H1 (cell line): ENCODE measurements around the gene ITGB4. TPM values are rescaled to one million over a fixed set of nuclear protein-coding genes. Genes with fewer than 3 reads are reported as not detected.

Experiments
- CTCF ChIA-PET: fragments of 300-600 bp; sonication (Branson Sonifier 250); formaldehyde crosslinking; loops from one replicate; lab custom pipeline; 2021; ENCODE audit not compliant: partially characterized antibody; lab: Charles Lee
- POLR2A ChIA-PET: fragments of 300-600 bp; sonication (Branson Sonifier 250); formaldehyde crosslinking; loops from one replicate; lab custom pipeline; 2021; ENCODE audit warnings: inconsistent platforms; ENCODE audit not compliant: partially characterized antibody; lab: Charles Lee
- DNase-seq, 2 experiments: peaks; one replicate each; pipeline versions ENCODE4 v3.0.0 to v3.0.0-alpha.2; 2010 to 2022; ENCODE audit warnings: low spot score in 2 of 2, low read depth in 1 of 2, mixed read lengths in 1 of 2
- FAIRE-seq: peaks from 2 replicates; lab custom pipeline; 2011; peaks lifted over from hg19 to GRCh38; lab: Jason Lieb, UNC
- H2AFZ ChIP-seq: 2 replicates; pipeline ENCODE4 v1.8.1; 2012; ENCODE audit warnings: low read length, inconsistent platforms
- H2AK5ac ChIP-seq: 2 replicates; pipeline ENCODE4 v1.6.1; 2013; ENCODE audit warnings: low read depth, low read length
- H2BK120ac ChIP-seq: replicated peaks from 2 replicates; pipeline ENCODE3; 2013; ENCODE audit warnings: low read depth, low read length, inconsistent platforms
- H2BK12ac ChIP-seq: 2 replicates; pipeline ENCODE4 v1.6.1; 2013; ENCODE audit warnings: low read depth, low read length
- H2BK15ac ChIP-seq: 2 replicates; pipeline ENCODE4 v1.6.1; 2013; ENCODE audit warnings: low read length
- H2BK20ac ChIP-seq: 2 replicates; pipeline ENCODE4 v1.6.1; 2013; ENCODE audit warnings: low read length
- H2BK5ac ChIP-seq: 2 replicates; pipeline ENCODE4 v1.6.1; 2013; ENCODE audit warnings: low read depth, low read length
- H3K14ac ChIP-seq: 2 replicates; pipeline ENCODE4 v1.6.1; 2013; ENCODE audit warnings: inconsistent platforms; ENCODE audit not compliant: insufficient read length
- H3K18ac ChIP-seq: 2 replicates; pipeline ENCODE4 v1.6.1; 2013; ENCODE audit warnings: low read length; ENCODE audit errors: extremely low read depth
- H3K23ac ChIP-seq: 2 replicates; pipeline ENCODE4 v1.6.1; 2013; ENCODE audit warnings: inconsistent platforms; ENCODE audit not compliant: insufficient read length
- H3K23me2 ChIP-seq: 2 replicates; pipeline ENCODE4 v1.6.1; 2013; ENCODE audit warnings: low read depth, low read length
- H3K27ac ChIP-seq: 2 replicates; pipeline ENCODE4 v1.6.1; 2011; ENCODE audit warnings: low read depth, low read length, inconsistent platforms
- H3K27me3 ChIP-seq, 4 experiments: replicated peaks in 1 of 4; 1 replicate in 1 of 4; 2 replicates in 3 of 4; pipeline versions ENCODE4 v1.6.1 to v1.8.1; 2011 to 2013; ENCODE audit warnings: low read length in 3 of 4, mild to moderate bottlenecking in 3 of 4, inconsistent platforms in 2 of 4, mixed read lengths in 2 of 4, moderate library complexity in 1 of 4; ENCODE audit not compliant: control insufficient read depth in 3 of 4, insufficient read depth in 3 of 4; ENCODE audit errors: extremely low read depth in 1 of 4
- H3K36me3 ChIP-seq, 4 experiments: 2 replicates each; pipeline versions ENCODE4 v1.6.1 to v1.8.1; 2011 to 2013; ENCODE audit warnings: mild to moderate bottlenecking in 4 of 4, low read length in 3 of 4, moderate library complexity in 2 of 4, control low read depth in 1 of 4, inconsistent platforms in 1 of 4; ENCODE audit not compliant: insufficient read depth in 4 of 4, control insufficient read depth in 2 of 4
- H3K4ac ChIP-seq: replicated peaks from 2 replicates; pipeline ENCODE3; 2013; ENCODE audit warnings: low read length, low read depth, mixed read lengths, inconsistent platforms; ENCODE audit not compliant: insufficient read length
- H3K4me1 ChIP-seq, 4 experiments: replicated peaks in 1 of 4; 1 replicate in 1 of 4; 2 replicates in 3 of 4; pipeline versions ENCODE4 v1.6.1 to v1.8.1; 2011 to 2013; ENCODE audit warnings: low read length in 3 of 4, inconsistent platforms in 2 of 4, mixed read lengths in 1 of 4; ENCODE audit not compliant: insufficient read depth in 4 of 4, control insufficient read depth in 3 of 4
- H3K4me2 ChIP-seq, 2 experiments: 2 replicates each; pipeline versions ENCODE4 v1.6.1 to v1.8.1; 2011 to 2013; ENCODE audit warnings: low read depth in 2 of 2, low read length in 2 of 2, control low read depth in 1 of 2, inconsistent platforms in 1 of 2, mild to moderate bottlenecking in 1 of 2; ENCODE audit not compliant: insufficient read depth in 1 of 2
- H3K4me3 ChIP-seq, 4 experiments: fragments of 200-600, 300-600 bp in 1 of 4; sonication (generic), shearing (Covaris generic), sonication (Bioruptor Twin) in 1 of 4; 2 replicates each; pipeline versions ENCODE4 v1.5.1 to v1.8.1; 2011 to 2016; ENCODE audit warnings: low read length in 4 of 4, low read depth in 3 of 4, control low read depth in 2 of 4, inconsistent platforms in 2 of 4, mild to moderate bottlenecking in 2 of 4, mixed read lengths in 1 of 4, moderate library complexity in 1 of 4; ENCODE audit not compliant: insufficient read depth in 2 of 4; ENCODE audit errors: extremely low read depth in 1 of 4
- H3K56ac ChIP-seq: replicated peaks from 2 replicates; pipeline ENCODE3; 2013; ENCODE audit warnings: low read depth, mild to moderate bottlenecking, mixed read lengths, low read length, inconsistent platforms; ENCODE audit not compliant: insufficient read length
- H3K79me1 ChIP-seq: 2 replicates; pipeline ENCODE4 v1.6.1; 2013; ENCODE audit warnings: low read depth, low read length, control low read depth
- H3K79me2 ChIP-seq, 2 experiments: 2 replicates each; pipeline versions ENCODE4 v1.6.1 to v1.8.1; 2012 to 2013; ENCODE audit warnings: low read length in 2 of 2, mild to moderate bottlenecking in 2 of 2, inconsistent platforms in 1 of 2; ENCODE audit not compliant: insufficient read depth in 2 of 2, control insufficient read depth in 1 of 2
- H3K9ac ChIP-seq, 4 experiments: replicated peaks in 1 of 4; 1 replicate in 1 of 4; 2 replicates in 3 of 4; pipeline versions ENCODE4 v1.6.1 to v1.8.1; 2011 to 2013; ENCODE audit warnings: low read depth in 3 of 4, low read length in 3 of 4, control low read depth in 2 of 4, mild to moderate bottlenecking in 2 of 4, moderate library complexity in 2 of 4, inconsistent platforms in 1 of 4; ENCODE audit errors: extremely low read depth in 1 of 4
- H3K9me3 ChIP-seq, 2 experiments: 2 replicates each; pipeline versions ENCODE4 v1.6.1 to v1.8.1; 2012 to 2013; ENCODE audit warnings: mild to moderate bottlenecking in 2 of 2, moderate library complexity in 2 of 2, control low read depth in 1 of 2, inconsistent platforms in 1 of 2, low read depth in 1 of 2, low read length in 1 of 2, mixed read lengths in 1 of 2; ENCODE audit not compliant: insufficient read depth in 2 of 2
- H4K20me1 ChIP-seq, 2 experiments: replicated peaks in 1 of 2; 2 replicates each; pipeline versions ENCODE3 to v1.8.1; 2011 to 2013; ENCODE audit warnings: inconsistent platforms in 2 of 2, low read length in 2 of 2, mild to moderate bottlenecking in 1 of 2; ENCODE audit not compliant: insufficient read depth in 2 of 2, control insufficient read depth in 1 of 2
- H4K5ac ChIP-seq: 2 replicates; pipeline ENCODE4 v1.6.1; 2013; ENCODE audit warnings: low read length, low read depth, mixed read lengths, inconsistent platforms; ENCODE audit not compliant: insufficient read length
- H4K8ac ChIP-seq: 2 replicates; pipeline ENCODE4 v1.8.0; 2013; ENCODE audit warnings: mild to moderate bottlenecking, moderate library complexity, low read length, inconsistent platforms; ENCODE audit not compliant: insufficient read depth; ENCODE audit errors: extremely low read depth
- H4K91ac ChIP-seq: replicated peaks from 2 replicates; pipeline ENCODE3; 2013; ENCODE audit warnings: low read length, mixed read lengths, inconsistent platforms; ENCODE audit not compliant: insufficient read length
- BCL11A ChIP-seq, 2 experiments: IDR thresholded peaks; one replicate each; pipeline ENCODE4 v1.6.1; 2011; ENCODE audit warnings: low read depth in 2 of 2, low read length in 2 of 2, mild to moderate bottlenecking in 2 of 2
- CHD1 ChIP-seq: IDR thresholded peaks from 2 replicates; pipeline ENCODE4 v1.6.1; 2012; ENCODE audit warnings: low read depth, low read length, improper control_type of control experiment
- CHD2 ChIP-seq: IDR thresholded peaks from 2 replicates; pipeline ENCODE4 v1.6.1; 2012; ENCODE audit warnings: low read length, improper control_type of control experiment
- CREB1 ChIP-seq: IDR thresholded peaks from 2 replicates; pipeline ENCODE4 v1.6.1; 2012; ENCODE audit warnings: inconsistent platforms
- EZH2 ChIP-seq: fragments of 200-600 bp; sonication (generic); IDR thresholded peaks from 2 replicates; pipeline ENCODE4 v1.7.1; 2012; ENCODE audit warnings: low read depth, mild to moderate bottlenecking, moderate library complexity, low read length, inconsistent platforms; ENCODE audit not compliant: severe bottlenecking
- HDAC6 ChIP-seq: IDR thresholded peaks from one replicate; pipeline ENCODE4 v1.7.1; 2012; ENCODE audit warnings: low read depth, mild to moderate bottlenecking, inconsistent platforms, low read length, moderate library complexity
- PHF8 ChIP-seq: fragments of 200-600 bp; sonication (generic); conservative IDR thresholded peaks from 2 replicates; pipeline ENCODE4 v1.7.1; 2012; ENCODE audit warnings: low read depth, mild to moderate bottlenecking, inconsistent platforms, low read length, moderate library complexity
- SUZ12 ChIP-seq: fragments of 200-600 bp; sonication (generic); IDR thresholded peaks from 2 replicates; pipeline ENCODE4 v1.6.1; 2012; ENCODE audit warnings: mild to moderate bottlenecking, inconsistent platforms, low read length, moderate library complexity, mixed read lengths
- TBP ChIP-seq: IDR thresholded peaks from 2 replicates; pipeline ENCODE4 v1.6.1; 2011; ENCODE audit warnings: low read depth, low read length, improper control_type of control experiment
- WGBS, 2 experiments: shearing (Covaris generic) in 1 of 2; methylation state at CpG; one replicate each; pipeline versions ENCODE4 v1.1.6 to v1.1.7; 2013 to 2015; ENCODE audit warnings: low lambda C conversion rate in 2 of 2, mixed read lengths in 2 of 2, inconsistent platforms in 1 of 2, low coverage in 1 of 2, missing lambda C conversion rate in 1 of 2; ENCODE audit not compliant: insufficient replicate concordance in 2 of 2, insufficient coverage in 1 of 2, insufficient read length in 1 of 2; ENCODE audit errors: extremely low coverage in 1 of 2, missing lambda C conversion rate in 1 of 2; 5-methylcytosine and 5-hydroxymethylcytosine counted together
- polyA plus RNA-seq, 7 experiments: library from polyadenylated mRNA; depleted of rRNA in 3 of 7; stranded (reverse) in 5 of 7; unstranded in 2 of 7; fragments of >200 nt in 5 of 7; fragments of 200-250 nt in 2 of 7; gene quantifications; 1 replicate in 5 of 7; 2 replicates in 1 of 7; 4 replicates in 1 of 7; pipeline versions ENCODE4 v1.2.1 to v1.2.3, GENCODE V29; 2011 to 2013; ENCODE audit warnings: missing spikeins in 2 of 7, mixed read lengths in 2 of 7
- total RNA-seq: library from RNA; stranded (reverse); fragmentation: NEBNext Ultra II Directional; extraction: Animal tissue kit (Norgen Biotek cat#: 25700); gene quantifications from 2 replicates; pipeline ENCODE4 v1.2.1, GENCODE V29; 2021

Gene ITGB4
- total and polyA plus RNA-seq, 2 of the 8 experiments (the other 6 are each of a cell fraction or from before 2014, with no cell fraction given): 5.2 to 5.6 TPM

GRCh38 chr17:75691371-75691791, 29.9 kb upstream of the ITGB4 start:
- Histone ChIP-seq H2AFZ (no peak overlapping the region), H3K4ac (no peak overlapping the region), H3K23me2 (peaks cover 2% of the 10 kb centered on the region; the same call in 1 of the 2 replicates), H3K4me2 (no peak overlapping the region), H4K20me1 (peaks cover 10 to 17% of the 10 kb centered on the region in 2 experiments), H4K8ac (no peak overlapping the region), H3K23ac (no peak overlapping the region), H3K27me3 (no peaks in the 10 kb centered on the region), H3K14ac (no peak overlapping the region), H3K4me1 (peaks cover 3 to 21% (median 7%) of the 10 kb centered on the region in 4 experiments), H4K91ac (no peak overlapping the region), H3K79me1 (peaks cover 17% of the 10 kb centered on the region), H3K9ac (no peak overlapping the region), H2BK15ac (no peak overlapping the region), H3K56ac (no peak overlapping the region), H2BK20ac (no peak overlapping the region), H3K4me3 (no peak overlapping the region), H2BK5ac (no peak overlapping the region), H3K79me2 (peaks cover 0 to 58% of the 10 kb centered on the region in 2 experiments; a peak in 3 of 4 replicates), H4K5ac (no peak overlapping the region), H2BK120ac (no peak overlapping the region), H3K36me3 (peaks cover 2 to 9% (median 5%) of the 10 kb centered on the region in 4 experiments; a peak in 4 of 8 replicates), H2BK12ac (no peak overlapping the region), H2AK5ac (no peak overlapping the region), H3K9me3 (no peaks in the 10 kb centered on the region), H3K27ac (no peak overlapping the region), H3K18ac (no peak overlapping the region)
- WGBS, 2 experiments: 88% methylated on average over 5 of the region's 5 CpGs; no CpG with 5 or more reads in 1 of the 2 experiments
- FAIRE-seq: no peak
- no peak for TF ChIP-seq TBP
- no peak for TF ChIP-seq HDAC6
- no peak for TF ChIP-seq PHF8
- no peak for TF ChIP-seq CHD1
- no peak for TF ChIP-seq BCL11A (IDR thresholded peaks at IDR 0.05; ENCODE audit: low read depth in 2 of 2, low read length in 2 of 2)
- TF ChIP-seq SUZ12: no peak
- no peak for TF ChIP-seq CREB1
- no peak for TF ChIP-seq EZH2
- no peak for TF ChIP-seq CHD2
- POLR2A ChIA-PET: interaction anchor here (1.2 to 1.7 kb wide), 3 partner anchors 8 to 62 kb away, joined by 3 to 6 read pairs (median 4); no protein-coding TSS in a partner anchor
- CTCF ChIA-PET: interaction anchor here (1.0 to 6.8 kb wide), 9 partner anchors 8 to 90 kb away, joined by 3 to 39 read pairs (median 6); partner anchors contain the start of gene SMIM5
- no peak for DNase-seq
